ENCODE results near the gene SLC23A2.

Gene SLC23A2

DNA sequence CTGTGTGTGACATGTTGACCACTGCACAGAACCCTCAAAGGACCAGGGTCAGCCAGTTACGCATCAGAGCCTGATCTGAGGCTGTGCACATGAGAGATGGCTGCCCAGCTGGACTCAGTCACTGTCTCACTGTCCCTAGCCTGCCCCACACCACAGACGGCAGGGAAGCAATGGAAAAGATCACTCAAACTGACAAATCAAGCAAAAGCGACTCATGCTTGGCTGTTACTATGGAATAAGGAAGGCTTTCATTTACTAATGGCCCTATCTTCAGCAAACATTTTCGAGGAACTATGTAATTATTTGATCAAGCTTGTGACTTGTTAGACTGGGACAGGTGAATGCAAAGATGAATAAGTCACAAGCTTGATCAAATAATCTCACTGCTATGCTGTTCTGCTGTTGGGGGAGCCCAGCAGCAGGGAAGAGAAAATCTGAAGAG is 137.0 kb downstream of the SLC23A2 start:
- H3K4me3 ChIP-seq (ENCODE audit: low read depth, low read length): no peak overlapping the region
- in situ Hi-C loops (cut with HindIII; ENCODE audit: low pct_ligation_motif_present, low sequenced_read_pairs): no loop called here
- no peak for DNase-seq
- TF ChIP-seq, protein P1, sequence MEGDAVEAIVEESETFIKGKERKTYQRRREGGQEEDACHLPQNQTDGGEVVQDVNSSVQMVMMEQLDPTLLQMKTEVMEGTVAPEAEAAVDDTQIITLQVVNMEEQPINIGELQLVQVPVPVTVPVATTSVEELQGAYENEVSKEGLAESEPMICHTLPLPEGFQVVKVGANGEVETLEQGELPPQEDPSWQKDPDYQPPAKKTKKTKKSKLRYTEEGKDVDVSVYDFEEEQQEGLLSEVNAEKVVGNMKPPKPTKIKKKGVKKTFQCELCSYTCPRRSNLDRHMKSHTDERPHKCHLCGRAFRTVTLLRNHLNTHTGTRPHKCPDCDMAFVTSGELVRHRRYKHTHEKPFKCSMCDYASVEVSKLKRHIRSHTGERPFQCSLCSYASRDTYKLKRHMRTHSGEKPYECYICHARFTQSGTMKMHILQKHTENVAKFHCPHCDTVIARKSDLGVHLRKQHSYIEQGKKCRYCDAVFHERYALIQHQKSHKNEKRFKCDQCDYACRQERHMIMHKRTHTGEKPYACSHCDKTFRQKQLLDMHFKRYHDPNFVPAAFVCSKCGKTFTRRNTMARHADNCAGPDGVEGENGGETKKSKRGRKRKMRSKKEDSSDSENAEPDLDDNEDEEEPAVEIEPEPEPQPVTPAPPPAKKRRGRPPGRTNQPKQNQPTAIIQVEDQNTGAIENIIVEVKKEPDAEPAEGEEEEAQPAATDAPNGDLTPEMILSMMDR (IDR thresholded peaks at IDR 0.05; ENCODE audit: low read depth, low read length, missing control alignments): no peak
- H3K36me3 ChIP-seq (replicated peaks): peaks cover 5% of the 10 kb centered on the region
- no peaks in the 10 kb centered on the region for H3K27me3 ChIP-seq (replicated peaks)
- H3K27ac ChIP-seq: no peak overlapping the region

DNA sequence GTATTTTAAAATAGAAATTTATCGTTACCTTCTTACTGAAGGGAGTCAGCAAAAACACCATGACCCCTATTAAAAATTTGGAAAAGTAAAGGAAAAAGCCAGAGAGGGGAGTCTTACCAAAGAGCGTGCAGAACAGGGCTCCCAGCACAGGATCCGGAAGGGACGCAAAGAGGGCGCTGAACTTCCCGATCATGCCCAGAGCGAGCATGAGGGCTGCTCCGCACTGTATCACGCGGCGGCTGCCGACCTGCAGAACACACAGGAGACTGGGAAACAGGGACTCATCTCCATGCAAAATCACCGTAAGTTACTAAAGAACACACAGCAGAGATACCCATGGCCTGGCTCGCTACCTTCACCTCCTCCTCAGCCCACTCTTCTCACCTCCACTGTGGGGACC is 138.6 kb downstream of the SLC23A2 start:
- DNase-seq: no peak
- H3K27ac ChIP-seq: no peak overlapping the region
- no peaks in the 10 kb centered on the region for H3K27me3 ChIP-seq (replicated peaks)
- TF ChIP-seq, protein P1 (IDR thresholded peaks at IDR 0.05; ENCODE audit: low read depth, low read length, missing control alignments): no peak
- H3K4me3 ChIP-seq (ENCODE audit: low read depth, low read length): no peak overlapping the region
- peaks cover 9% of the 10 kb centered on the region for H3K36me3 ChIP-seq (replicated peaks)
- in situ Hi-C loops (cut with HindIII; ENCODE audit: low pct_ligation_motif_present, low sequenced_read_pairs): no loop called here

DNA sequence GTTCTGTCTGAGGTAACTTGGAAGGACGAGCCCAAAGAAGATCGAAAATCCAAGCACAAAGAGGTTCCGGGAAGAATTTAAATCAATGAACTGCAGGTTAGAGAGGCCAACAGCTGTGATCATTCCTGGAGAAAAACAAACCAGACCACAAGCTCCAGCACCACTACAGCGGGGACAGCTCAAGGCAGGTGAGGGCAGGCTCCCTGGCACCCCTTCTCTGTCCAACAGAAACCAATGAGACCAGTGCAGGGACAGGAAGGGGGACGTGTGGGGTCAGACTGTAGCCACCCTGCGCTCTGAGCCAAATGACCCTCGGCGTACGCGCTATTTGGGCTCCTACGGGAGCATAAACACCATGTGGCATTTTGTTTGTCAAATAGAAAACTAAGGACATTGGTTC is 139.3 kb downstream of the SLC23A2 start:
- TF ChIP-seq, protein P1 (IDR thresholded peaks at IDR 0.05; ENCODE audit: low read depth, low read length, missing control alignments): no peak
- Histone ChIP-seq H3K36me3 (replicated peaks) (peaks cover 9% of the 10 kb centered on the region), H3K27ac (no peak overlapping the region), H3K4me3 (ENCODE audit: low read depth, low read length) (no peak overlapping the region), H3K27me3 (replicated peaks) (no peaks in the 10 kb centered on the region)
- no peak for DNase-seq
- in situ Hi-C loops (cut with HindIII; ENCODE audit: low pct_ligation_motif_present, low sequenced_read_pairs): no loop called here

DNA sequence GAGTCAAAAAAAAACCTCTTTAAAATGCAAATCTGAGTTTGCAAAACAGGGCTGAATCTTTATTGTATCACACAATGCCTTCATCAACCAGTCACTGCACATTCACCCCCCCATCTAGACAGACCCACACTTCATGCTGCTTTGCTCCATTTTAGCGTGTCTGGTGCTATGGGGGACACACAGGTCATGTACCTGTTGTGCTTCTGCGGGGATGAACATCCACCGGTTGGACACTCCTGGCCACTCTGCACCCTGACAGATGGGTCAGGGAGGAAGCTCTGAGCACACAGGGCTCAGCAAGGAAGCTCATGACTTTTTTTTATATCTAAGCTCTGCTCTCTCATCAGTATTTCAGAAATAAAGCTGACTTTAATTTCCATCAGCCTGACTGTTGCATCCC is 143.3 kb downstream of the SLC23A2 start:
- no peak overlapping the region for H3K4me3 ChIP-seq (ENCODE audit: low read depth, low read length)
- in situ Hi-C loops (cut with HindIII; ENCODE audit: low pct_ligation_motif_present, low sequenced_read_pairs): no loop called here
- H3K27ac ChIP-seq: no peak overlapping the region
- no peak for DNase-seq
- TF ChIP-seq, protein P1 (IDR thresholded peaks at IDR 0.05; ENCODE audit: low read depth, low read length, missing control alignments): no peak
- H3K27me3 ChIP-seq (replicated peaks): no peaks in the 10 kb centered on the region
- peaks cover 9% of the 10 kb centered on the region for H3K36me3 ChIP-seq (replicated peaks)

DNA sequence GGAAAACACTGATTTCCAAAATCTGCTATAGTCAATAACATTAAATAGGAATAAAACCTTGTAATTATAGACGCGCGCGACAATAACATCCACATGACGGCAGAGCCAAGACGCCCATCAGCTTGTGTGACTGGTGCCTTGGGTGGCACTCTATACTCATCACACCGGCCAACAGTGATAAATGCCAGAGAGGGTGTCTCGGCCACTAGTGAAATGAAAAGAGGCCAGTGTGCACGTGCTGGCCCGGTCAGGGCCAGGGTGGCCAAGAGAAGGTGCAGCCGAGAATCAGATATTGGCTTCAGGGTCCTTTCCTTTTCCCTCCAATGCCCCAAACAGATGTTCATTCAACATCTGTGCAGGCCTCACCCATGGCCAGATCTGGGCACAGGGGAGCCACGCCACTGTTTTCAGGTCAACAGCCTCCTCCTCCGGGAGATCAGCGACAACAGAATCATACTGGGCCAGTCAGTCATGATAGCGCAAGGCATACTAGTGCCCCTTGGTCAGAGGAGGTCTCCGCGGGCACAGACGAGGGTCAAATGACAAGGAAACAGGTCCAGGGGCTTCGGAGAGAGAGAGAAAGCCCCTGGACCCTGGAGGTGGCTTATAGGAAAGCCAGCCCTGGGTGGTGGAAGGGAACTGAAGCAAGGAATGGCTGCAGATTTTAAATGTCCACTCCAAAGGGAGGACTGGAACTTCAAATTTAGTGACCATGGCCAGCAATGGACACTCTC is 145.1 kb downstream of the SLC23A2 start:
- Histone ChIP-seq H3K4me3 (ENCODE audit: low read depth, low read length) (no peak overlapping the region), H3K27me3 (replicated peaks) (no peaks in the 10 kb centered on the region), H3K36me3 (replicated peaks) (peaks cover 9% of the 10 kb centered on the region), H3K27ac (no peak overlapping the region)
- TF ChIP-seq, protein P1 (IDR thresholded peaks at IDR 0.05; ENCODE audit: low read depth, low read length, missing control alignments): no peak
- in situ Hi-C loops (cut with HindIII; ENCODE audit: low pct_ligation_motif_present, low sequenced_read_pairs): no loop called here
- DNase-seq: no peak

DNA sequence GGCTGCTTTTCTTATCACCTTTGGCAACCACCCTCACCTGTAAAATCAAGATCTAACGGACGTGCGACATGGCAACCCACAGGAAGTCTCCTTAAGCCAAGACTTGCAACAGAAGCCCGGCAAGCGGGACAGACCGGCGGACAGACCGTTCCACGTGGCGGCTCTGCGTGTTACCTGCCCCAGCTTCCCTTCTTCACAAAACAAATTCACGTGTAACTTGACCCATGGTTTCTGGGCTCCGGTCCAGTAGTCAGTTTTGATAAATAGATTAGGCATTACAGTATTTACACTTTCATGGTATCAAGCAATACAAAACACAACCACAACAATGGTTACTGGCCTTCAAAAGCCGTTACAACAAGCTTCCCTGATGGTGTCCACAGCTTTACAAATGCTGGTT is 145.8 kb downstream of the SLC23A2 start:
- no peak overlapping the region for H3K4me3 ChIP-seq (ENCODE audit: low read depth, low read length)
- DNase-seq: no peak
- H3K36me3 ChIP-seq (replicated peaks): peaks cover 9% of the 10 kb centered on the region
- TF ChIP-seq, protein P1 (IDR thresholded peaks at IDR 0.05; ENCODE audit: low read depth, low read length, missing control alignments): no peak
- in situ Hi-C loops (cut with HindIII; ENCODE audit: low pct_ligation_motif_present, low sequenced_read_pairs): no loop called here
- H3K27ac ChIP-seq: no peak overlapping the region
- no peaks in the 10 kb centered on the region for H3K27me3 ChIP-seq (replicated peaks)
